HL-60 (cell line): ENCODE data around the gene FAM180B.

ENCODE experiments used
- CTCF ChIP-seq: IDR thresholded peaks from one replicate; pipeline ENCODE4 v1.5.1; 2011; ENCODE audit warnings: low read length, control low read depth, inconsistent platforms; ENCODE audit not compliant: insufficient read depth
- GABPA ChIP-seq: IDR thresholded peaks from 2 replicates; pipeline ENCODE4 v1.6.1; 2012; ENCODE audit warnings: low read depth
- POLR2AphosphoS5 ChIP-seq: IDR thresholded peaks from 2 replicates; pipeline ENCODE4 v1.6.1; 2012; ENCODE audit warnings: low read depth
- REST ChIP-seq: IDR thresholded peaks from 2 replicates; pipeline ENCODE4 v1.6.1; 2012; ENCODE audit warnings: low read depth; ENCODE audit not compliant: insufficient replicate concordance
- SPI1 ChIP-seq: IDR thresholded peaks from 2 replicates; pipeline ENCODE4 v1.6.1; 2012; ENCODE audit warnings: low read depth, mild to moderate bottlenecking, borderline replicate concordance

GRCh38 chr11:47587039-47587716, 700 bp downstream of the FAM180B start:
- TF ChIP-seq CTCF = no peak
- TF ChIP-seq GABPA = no peak
- TF ChIP-seq POLR2AphosphoS5 = no peak
- TF ChIP-seq REST = no peak
- no peak for TF ChIP-seq SPI1
